CD1c-positive myeloid dendritic cell (primary cell): Measurements from ENCODE around the gene SDC3.

Experiments used
- DNase-seq: peaks from one replicate; pipeline ENCODE4 v3.0.0-alpha.2; 2016; ENCODE audit errors: extremely low spot score

Gene SDC3

GRCh38 chr1:30928789-30929134, 20.2 kb upstream of the SDC3 start:
- no peak for DNase-seq

GRCh38 chr1:30928171-30928570, 19.6 kb upstream of the SDC3 start:
- DNase-seq = no peak

GRCh38 chr1:30927448-30927847, 18.9 kb upstream of the SDC3 start:
- DNase-seq = no peak

- DNase-seq = no peak
These were observed 15.0 kb upstream of the SDC3 start for GRCh38 chr1:30923597-30923996.

- no peak for DNase-seq
These were observed 12.3 kb upstream of the SDC3 start for GRCh38 chr1:30920827-30921226.

GRCh38 chr1:30919025-30919881, 10.7 kb upstream of the SDC3 start:
- DNase-seq = peak; percentile 73

- DNase-seq = no peak
These were observed 7.7 kb upstream of the SDC3 start for GRCh38 chr1:30916296-30916695.

GRCh38 chr1:30915491-30916230, 7.1 kb upstream of the SDC3 start:
- no peak for DNase-seq

GRCh38 chr1:30914931-30915330, 6.4 kb upstream of the SDC3 start:
- DNase-seq = no peak

- DNase-seq = no peak
These were observed 6.0 kb upstream of the SDC3 start for GRCh38 chr1:30914587-30914922.

GRCh38 chr1:30912913-30913652, 4.5 kb upstream of the SDC3 start:
- peak; percentile 73 for DNase-seq

- no peak for DNase-seq
These were observed 3.7 kb upstream of the SDC3 start for GRCh38 chr1:30912224-30912623.

- DNase-seq = peak; percentile 80
These were observed 2.7 kb upstream of the SDC3 start for GRCh38 chr1:30911059-30911954.

GRCh38 chr1:30909365-30910068, 959 bp upstream of the SDC3 start:
- DNase-seq = no peak

- no peak for DNase-seq
These were observed 252 bp downstream of the SDC3 start for GRCh38 chr1:30908316-30908695.

GRCh38 chr1:30907481-30908315, 860 bp downstream of the SDC3 start:
- DNase-seq = no peak

- no peak for DNase-seq
These were observed 1.7 kb downstream of the SDC3 start for GRCh38 chr1:30906631-30907441.

GRCh38 chr1:30905916-30906620, 2.5 kb downstream of the SDC3 start:
- DNase-seq = no peak

GRCh38 chr1:30905403-30905802, 3.2 kb downstream of the SDC3 start:
- DNase-seq = no peak
